GM18907 (cell line): ENCODE data around the gene KANSL3.
"Not testable (repeated sequence)": the region's sequence is repeated elsewhere in the genome, so short reads cannot be mapped to it uniquely, and the experiment has no call there.

Source experiments
- ATAC-seq: cut with Tn5 transposase; IDR thresholded peaks from one replicate; pipeline ENCODE4 v1.9.1; 2021; ENCODE audit warnings: mild to moderate bottlenecking, moderate library complexity; ENCODE audit not compliant: unreplicated experiment

KANSL3 gene

DNA sequence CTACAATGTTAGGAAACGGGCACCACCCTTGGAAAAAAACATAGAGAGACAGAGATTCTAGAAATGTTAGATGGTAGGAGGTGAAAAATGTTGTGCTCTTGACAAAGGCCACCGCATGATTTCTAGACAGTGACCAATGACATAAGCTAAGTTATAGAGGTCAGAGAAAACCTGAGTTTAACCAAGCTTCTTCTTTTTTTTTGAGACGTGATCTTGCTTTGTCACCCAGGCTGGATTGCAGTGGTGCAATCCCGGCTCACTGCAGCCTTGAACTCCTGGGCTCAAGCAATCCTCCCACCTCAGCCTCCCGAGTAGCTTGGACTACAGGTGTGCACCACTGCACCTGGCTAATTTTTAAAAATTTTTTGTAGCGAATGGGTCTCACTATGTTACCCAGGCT lies 17.4 kb upstream of the KANSL3 start:
- no peak for ATAC-seq

DNA sequence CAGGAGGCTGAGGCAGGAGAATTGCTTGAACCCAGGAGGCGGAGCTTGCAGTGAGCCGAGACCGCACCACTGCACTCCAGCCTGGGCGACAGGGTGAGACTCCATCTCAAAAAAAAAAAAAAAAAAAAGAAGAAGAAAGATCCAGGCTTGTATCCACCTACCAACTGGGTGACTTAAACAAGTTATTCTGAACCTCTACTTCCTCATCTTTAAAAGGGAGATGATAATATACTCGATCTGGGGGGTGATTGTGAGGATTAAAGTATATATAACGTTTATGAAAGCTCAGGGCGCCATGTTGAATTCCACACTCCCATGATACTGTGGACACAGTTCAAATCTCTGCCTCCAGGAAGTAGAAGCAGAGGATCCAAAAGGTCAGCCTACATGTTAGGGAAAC lies 16.7 kb upstream of the KANSL3 start:
- ATAC-seq: not testable (repeated sequence)

DNA sequence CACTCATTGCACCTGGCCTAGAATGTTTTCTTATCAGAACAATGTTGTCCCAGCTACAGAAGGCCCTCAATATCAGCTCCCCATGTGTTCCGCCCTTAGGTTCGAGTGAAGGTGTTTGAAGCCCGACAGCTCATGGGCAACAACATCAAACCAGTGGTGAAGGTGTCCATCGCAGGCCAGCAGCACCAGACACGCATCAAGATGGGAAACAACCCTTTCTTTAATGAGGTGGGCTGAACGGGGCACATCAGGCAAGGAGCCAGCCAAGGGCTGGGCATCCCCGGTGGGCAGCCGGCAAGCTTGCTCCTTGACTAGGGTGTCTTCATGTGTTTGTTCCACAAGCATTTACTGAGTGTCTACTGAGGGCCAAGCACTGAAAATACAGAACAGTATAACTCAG lies 13.7 kb upstream of the KANSL3 start:
- no peak for ATAC-seq

DNA sequence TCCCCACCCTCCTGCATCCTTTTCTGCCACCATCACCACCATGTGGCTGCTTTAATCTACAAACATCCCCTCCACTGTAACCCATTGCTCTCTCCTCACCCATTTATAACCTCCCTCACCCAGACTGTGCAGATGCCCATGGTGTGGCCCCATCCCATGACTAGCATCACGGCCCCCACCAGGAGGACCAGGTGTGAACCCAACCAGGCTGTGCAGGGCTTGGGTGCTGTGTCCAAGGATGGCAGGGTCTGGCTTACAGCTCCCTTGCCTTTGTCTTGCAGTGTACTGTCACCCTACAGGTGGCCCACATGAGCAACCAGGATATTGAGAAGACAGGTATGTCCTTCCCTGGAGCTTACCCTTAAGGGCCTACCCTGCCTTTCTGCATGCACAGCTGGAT lies 11.2 kb upstream of the KANSL3 start:
- ATAC-seq: no peak

DNA sequence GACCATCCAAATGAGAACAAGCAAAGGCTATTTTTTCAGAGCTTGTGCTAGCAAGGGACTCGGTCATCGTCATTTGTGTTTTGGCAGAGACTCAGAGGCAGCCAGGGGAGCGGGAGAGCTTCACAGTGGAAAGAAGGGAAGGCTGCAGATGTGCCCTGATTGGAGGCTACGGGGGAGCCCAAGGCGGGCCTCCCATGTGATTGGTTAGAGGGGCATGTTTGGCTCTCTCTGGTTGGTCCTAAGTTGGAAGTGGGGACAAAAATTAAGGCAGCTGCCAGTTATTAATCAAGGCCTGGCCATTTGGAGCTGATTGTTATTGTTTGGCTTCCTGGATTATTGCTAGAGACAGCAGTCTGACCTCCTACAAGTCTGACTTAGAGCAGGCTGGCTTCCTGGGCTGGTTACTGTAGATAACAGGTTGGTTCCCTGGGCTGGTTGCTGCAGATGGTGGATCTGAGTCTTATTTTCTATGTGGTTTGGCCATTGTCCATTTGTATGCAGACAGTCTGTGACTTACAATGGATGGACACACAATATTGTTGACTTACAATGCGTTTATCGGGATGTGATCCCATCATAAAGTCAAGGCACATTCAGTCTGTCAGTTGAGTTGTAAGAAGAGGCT lies 10.3 kb upstream of the KANSL3 start:
- no peak for ATAC-seq

DNA sequence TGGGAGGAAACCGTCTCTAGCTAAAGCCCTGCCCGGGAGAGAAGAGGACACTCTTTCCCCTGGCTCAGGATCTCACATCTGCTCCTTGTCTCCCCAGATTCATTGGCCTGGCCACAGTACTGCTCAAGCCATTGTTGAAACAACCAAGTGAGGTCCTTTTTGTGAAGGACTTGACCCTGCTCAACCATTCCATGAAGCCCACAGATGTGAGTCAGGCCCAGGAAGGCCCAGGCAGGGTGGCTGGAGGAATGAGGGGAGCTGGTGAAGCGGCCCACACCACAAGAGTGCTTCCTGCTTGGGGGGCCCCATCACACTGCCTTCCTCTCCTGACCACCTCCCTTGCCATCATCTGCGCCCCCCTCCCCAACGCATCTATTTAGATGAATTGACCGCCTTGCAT lies 9.6 kb upstream of the KANSL3 start:
- no peak for ATAC-seq

DNA sequence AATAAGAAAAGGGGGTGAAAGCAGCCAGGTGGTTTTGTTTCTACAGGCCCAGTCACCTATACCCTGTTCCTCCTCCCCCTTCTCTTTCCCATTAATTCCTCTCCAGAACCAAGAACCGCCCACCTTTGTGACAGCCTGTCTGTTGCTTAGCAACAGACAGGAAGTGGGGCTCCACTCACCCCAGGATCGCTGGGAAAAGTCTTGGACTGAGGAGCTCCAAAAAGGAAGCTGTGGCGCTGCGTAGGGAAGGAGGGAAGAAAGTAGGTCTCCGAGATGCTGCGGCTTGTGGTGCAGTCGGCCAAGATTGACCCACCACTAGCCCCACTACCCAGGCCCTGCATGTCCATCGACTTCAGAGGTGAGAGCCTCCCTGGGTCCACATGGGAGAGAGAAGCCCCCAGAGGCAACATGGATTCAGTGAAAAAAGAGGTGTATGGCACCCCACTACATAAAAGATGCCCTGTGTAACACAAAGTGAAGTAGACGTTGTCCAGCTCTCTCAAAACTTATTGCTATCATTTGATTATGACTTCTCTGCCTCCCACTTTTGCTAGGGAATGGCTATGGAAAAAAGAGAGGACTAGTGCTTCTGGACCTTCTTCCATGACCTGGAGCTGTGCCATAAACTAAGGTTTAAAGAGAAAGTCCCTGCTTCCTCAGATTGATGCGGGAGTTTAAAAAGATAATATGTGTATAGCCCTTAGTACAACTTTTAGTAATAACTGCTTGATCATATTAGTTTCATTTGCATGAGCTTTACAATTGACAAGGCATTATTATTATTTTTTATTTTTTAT lies 4.7 kb upstream of the KANSL3 start, which contains the start of gene FER1L5:
TSS of gene FER1L5 (plus strand) at position 201 of the 797 bp plus-strand sequence. CDS start at position 274, 73 bp downstream.
- ATAC-seq: no peak

DNA sequence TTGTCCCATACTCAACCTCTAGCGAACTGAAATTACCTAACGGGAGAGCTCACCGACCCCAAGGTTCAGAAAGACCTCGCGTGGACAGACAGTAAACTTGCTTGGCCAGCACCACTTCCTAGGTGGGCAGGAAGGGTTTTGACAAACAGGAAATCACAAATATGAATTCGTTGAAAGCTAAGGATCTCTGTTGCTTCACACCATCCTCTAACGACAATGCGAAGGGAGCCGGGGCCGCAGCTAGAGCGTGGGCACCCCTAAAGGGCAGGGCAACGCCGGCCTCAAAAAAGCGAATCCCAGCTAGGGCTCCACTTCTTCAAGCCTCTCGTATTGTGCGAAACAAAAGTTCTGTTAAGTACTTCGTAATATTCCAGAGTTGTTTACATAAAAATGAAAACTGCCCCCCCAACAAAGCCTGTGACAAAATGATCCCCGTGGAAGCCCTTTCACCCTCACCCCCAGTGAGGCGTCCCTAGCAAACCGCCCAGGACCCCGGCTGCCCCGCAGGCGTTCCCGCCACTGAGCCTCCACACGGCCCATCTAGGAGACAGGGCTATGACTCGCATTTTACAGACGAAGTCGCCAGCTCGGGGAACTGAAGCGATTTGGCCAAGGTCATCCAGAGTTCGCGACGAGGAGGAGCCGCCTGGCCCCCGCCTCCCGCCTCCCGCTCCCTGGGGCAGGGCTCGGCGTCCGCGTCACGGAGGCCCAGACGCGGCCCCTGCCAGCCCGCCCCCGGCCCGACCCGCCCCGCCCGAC lies 548 bp downstream of the KANSL3 start:
- ATAC-seq: peak; percentile 69

DNA sequence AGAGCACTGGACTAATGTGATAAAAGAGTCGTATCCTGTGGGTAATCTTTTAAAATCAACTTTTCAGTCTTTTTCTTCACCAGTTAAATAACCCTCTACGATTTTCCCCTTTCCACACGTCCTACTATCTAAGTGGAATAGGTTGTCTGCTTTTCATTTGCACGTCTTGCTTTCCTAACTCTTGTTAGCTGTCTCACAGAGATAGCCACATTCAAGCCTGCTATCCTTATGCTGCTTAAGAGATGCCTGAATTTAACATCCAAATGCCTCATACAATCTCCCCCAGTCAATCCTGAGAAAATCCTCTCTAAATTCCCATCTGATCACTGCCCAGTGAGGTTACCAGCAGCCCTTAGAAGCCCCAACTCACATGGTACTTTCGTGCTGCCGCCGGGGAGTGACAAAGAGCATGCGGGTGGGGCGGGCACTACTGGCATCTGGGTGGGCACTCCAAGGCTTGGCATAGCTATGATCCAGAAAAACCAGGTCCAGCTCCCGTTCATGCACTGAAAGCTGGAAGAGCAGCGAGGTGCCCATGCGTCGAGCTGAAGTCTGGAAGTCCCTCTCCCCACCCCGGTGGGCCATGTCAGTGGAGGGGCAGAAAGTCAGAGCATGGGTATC lies 1.5 kb downstream of the KANSL3 start:
- ATAC-seq: no peak

DNA sequence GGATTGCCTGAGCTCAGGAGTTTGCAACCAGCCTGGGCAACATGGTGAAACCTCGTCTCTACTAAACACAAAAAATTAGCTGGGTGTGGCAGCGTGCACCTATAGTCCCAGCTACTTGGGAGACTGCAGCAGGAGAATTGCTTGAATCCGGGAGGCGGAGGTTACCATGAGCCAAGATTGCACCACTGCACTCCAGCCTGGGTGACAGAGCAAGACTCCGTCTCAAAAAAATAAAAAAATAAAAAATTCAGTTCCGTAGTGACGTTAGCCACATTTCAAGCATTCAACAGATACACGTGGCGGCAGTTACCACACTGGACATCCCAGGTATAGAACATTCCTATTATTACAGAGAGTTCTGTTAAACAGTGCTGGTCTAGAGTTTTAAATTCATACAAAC lies 4.5 kb downstream of the KANSL3 start:
- ATAC-seq: no peak

DNA sequence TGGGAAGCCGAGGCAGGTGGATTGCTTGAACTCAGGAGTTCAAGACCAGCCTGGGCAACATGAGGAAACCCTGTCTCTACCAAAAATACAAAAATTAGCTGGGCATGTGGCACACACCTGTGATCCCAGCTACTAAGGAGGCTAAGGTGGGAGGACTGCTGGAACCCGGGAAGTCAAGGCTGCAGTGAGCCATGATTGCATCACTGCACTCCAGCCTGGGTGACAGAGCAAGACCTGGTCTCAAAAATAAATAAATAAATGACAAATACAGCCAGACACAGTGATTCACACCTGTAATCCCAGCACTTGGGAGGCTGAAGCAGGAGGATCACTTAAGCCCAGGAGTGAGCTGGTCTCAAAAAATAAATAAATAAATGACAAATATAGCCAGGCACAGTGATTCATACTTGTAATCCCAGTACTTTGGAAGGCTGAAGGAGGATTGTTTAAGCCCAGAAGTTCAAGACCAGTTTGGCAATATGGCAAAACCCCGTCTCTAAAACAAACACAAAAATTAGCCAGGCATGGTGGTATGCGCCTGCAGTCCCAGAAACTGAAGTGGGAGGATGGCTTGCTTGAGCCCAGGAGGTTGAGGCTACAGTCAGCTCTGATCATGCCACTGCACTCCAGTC lies 6.2 kb downstream of the KANSL3 start:
- ATAC-seq: no peak

DNA sequence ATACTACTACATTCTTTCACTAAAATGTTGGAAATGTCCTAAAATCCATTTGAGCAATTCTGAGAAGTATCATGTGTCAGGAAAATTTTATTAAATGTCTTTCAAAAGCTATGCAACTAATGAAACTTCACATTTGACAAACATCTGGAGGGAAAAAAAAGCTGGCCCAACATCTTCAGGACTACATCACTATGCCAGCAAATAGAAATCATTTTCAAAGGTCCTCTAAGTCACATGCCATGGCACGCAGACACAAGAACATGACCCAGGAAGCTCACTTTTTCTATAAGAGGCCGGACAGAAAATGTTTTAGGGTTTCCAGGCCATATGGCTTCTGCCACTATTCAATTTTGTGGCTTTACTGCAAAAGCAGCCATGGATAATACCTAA lies 11.6 kb downstream of the KANSL3 start:
- ATAC-seq: no peak

DNA sequence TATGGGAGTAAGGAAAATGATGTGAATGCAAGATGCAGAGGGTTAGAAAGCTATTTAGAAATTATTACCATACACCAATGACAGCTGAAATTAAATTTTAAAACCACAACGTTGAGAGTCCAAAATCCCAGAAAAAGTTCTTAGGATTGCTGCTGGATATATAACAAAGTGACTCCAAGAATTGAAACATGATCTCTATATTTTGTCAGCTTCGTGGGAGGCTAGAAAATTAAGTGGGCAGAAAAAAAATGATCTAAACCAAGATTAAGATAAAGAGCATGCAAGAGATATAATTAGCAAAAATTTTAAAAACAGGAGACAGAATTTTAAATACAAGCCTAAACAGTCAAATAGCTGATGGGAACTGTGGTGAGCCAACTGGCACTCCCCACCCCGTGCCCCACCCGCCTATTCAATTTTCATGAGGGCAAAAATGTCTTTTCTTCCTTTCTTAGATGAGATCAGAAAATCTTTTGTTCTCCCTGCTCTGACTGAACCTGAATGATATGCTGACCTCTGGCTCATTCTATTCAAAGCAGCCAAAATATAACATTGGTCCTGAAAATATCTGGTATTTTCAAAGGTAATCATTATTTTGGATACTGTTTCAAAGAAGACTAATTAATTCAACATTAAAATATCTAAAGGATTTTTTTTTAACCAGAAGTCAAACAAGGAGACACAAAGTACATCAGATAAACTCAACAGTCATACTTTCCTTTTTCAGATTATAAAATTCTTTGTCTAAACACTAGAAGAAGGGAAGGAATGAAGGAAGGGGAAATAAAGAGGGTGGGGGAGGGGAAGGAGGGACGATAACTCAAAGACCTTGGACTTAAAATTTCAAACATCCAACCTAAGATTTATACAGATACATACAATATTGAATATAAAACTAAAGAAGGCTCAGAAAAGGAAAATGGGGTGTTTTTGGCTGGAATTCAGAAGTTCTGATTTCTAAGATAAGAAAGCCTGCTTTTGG lies 12.2 kb downstream of the KANSL3 start:
- ATAC-seq: no peak

DNA sequence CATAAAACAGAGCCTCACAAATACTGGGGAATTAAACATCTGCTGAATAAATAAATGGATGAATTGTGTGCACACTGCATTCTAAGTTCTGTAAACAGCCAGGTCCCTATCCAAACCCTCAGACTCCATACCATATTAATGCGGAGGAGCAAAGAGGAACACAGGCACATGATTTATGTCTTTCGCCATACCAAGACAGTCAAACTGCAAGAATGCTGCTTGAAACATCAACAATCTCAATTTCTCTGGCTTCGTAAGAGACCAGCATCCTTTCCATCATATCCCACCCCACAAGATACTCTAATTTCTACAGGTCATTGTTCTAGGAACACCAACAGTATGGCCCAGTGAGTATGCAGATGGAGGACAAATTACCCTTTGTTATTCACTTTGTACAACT lies 15.0 kb downstream of the KANSL3 start:
- ATAC-seq: no peak

DNA sequence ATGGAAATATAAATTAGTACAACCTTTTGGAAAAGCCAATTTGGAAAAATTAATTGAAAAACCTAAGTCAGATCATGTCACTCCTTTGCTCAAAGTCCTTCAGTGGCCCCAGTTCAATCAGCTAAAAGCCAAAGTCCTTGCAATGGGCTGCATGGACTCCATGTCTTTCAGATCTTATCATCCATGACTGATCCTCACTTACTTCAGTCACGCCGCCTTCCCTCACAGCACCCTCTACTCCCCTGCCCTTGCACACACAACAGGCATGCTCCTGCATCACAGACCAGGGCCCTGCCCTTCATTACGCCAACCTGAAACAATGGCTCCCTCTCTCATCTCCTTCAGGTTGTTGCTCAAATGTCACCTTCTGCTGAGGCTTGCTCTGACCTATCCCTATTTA lies 15.6 kb downstream of the KANSL3 start:
- ATAC-seq: no peak

DNA sequence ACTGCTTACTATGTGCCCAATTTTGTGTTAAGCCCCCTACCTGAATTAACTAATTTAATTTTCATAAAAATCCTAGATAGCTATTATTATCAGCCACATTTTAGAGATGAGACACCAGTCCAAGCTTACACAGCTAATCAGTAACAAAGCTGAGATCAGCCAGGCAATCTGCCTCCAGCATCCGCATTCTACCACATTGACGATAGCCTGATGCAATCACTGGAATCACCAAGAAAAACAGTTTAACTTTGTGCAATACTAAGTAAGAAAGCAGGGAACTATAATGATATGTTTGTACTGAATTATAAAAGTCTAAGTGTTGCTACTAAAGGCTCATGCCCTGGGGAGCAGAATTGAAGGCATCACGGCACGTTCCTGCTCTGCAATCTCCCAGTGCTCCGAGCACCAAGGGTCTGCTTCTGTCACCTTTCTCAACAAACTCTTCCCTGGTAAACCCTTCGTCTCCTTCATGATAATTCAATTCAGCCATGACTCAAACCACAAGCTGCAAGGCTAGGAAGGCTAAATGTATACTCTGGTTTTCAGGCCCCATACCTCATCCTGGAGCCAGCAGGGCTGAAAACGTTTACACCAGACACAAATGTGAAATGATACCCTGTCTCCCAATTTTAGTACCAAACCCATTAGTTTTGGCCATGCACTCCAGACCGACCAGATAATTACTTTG lies 19.4 kb downstream of the KANSL3 start:
- no peak for ATAC-seq

DNA sequence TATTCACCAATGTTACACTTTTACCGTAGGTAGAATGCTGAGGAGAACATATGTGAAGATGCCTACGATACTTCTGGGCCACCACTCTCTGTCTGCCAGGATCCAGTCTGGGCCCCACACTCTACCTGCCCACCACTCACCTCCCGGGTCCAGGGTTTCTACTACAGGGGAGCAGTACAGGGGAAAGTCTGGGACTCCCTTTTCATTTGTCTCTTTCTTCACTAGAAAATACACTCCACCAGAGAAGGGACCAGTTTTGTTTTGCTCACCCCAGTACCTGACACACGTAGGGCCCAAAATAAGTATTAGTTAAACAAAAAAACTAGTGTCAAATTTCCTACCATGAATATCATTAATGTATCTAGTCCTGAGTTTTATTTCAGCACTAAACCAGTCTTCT lies 21.1 kb downstream of the KANSL3 start:
- no peak for ATAC-seq

DNA sequence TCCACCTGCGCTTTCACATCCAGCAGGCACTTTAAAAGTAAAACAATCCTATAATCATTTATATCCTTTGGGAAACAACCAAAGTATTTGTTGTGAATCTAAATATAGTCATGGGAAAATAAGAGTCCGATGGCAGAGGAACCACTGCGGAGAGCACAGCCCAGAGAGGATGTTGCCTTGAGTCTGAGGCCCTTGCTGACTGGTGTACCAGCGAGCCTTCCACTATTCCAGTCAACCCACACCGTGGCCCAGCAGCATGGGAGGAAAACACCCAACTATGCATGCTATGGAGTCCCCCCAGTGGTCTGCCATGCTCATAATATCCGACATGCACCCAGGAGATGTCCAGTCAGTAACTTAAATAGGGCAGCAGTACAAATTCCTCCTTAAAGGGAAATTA lies 21.6 kb downstream of the KANSL3 start:
- ATAC-seq: no peak

DNA sequence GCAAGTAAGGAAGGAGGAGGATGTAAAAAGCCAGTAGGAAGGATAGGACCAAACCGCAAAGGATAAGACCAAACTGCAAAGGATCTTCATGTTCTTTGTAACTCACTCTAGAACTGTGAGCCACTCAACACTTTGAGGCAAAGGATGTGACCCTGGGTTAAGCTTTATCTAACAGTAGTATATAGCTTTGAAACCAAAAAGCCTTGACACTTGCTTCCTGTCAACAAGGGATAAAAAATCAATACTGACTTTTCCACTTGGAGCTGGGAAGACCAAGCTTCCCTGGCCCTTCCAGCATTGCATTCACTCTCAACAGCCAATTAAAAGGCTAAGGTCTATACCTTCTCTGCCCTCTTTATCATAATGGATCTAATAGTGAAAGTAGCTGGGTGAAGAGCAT lies 22.0 kb downstream of the KANSL3 start:
- no peak for ATAC-seq
